ENCODE results near the gene TSHR. TPM values are rescaled to one million over a fixed set of nuclear protein-coding genes. Genes with fewer than 3 reads are reported as not detected.

Gene TSHR
- total RNA-seq, 1 experiment from 2014 or later = not detected

GRCh38 chr14:81105378-81105777, 150.0 kb downstream of the TSHR start (continued):
- no peak for TF ChIP-seq ELF4 (CRISPR knock-in tag; IDR thresholded peaks at IDR 0.05; ENCODE audit: low read depth)
- TF ChIP-seq ZNF138 (CRISPR knock-in tag; conservative IDR thresholded peaks at IDR 0.05) = no peak
- TF ChIP-seq GTF2I (CRISPR knock-in tag; conservative IDR thresholded peaks at IDR 0.05) = no peak

GRCh38 chr14:81105961-81106360, 150.5 kb downstream of the TSHR start:
- Mint-ChIP-seq H3K36me3 (no peaks in the 10 kb centered on the region), H3K27me3 (ENCODE audit: low read depth) (no peaks in the 10 kb centered on the region), H3K4me1 (peaks cover 4% of the 10 kb centered on the region), H3K4me3 (no peak overlapping the region), H3K9me3 (no peaks in the 10 kb centered on the region), H3K27ac (no peak overlapping the region)
- ChIA-PET CTCF (no interaction called here), POLR2A (no interaction called here)
- no peak for DNase-seq (ENCODE audit: low spot score)
- no peak for TF ChIP-seq IRF1 (CRISPR knock-in tag; IDR thresholded peaks at IDR 0.05)
- TF ChIP-seq SP1 (CRISPR knock-in tag; conservative IDR thresholded peaks at IDR 0.05) = no peak
- no peak for TF ChIP-seq ZNF317 (CRISPR knock-in tag; IDR thresholded peaks at IDR 0.05; ENCODE audit: borderline replicate concordance, low read depth)
- TF ChIP-seq EMX1 (CRISPR knock-in tag; IDR thresholded peaks at IDR 0.05) = no peak
- TF ChIP-seq STAT6 (CRISPR knock-in tag; conservative IDR thresholded peaks at IDR 0.05; ENCODE audit: low read depth) = no peak
- TF ChIP-seq ZNF532 (CRISPR knock-in tag; IDR thresholded peaks at IDR 0.05; ENCODE audit: borderline replicate concordance) = no peak
- TF ChIP-seq ZMAT4 (CRISPR knock-in tag; IDR thresholded peaks at IDR 0.05) = no peak
- TF ChIP-seq ZNF121 (CRISPR knock-in tag; IDR thresholded peaks at IDR 0.05) = no peak
- TF ChIP-seq NR1H2 (CRISPR knock-in tag; IDR thresholded peaks at IDR 0.05) = no peak
- no peak for TF ChIP-seq CDX4 (CRISPR knock-in tag; IDR thresholded peaks at IDR 0.05; ENCODE audit: borderline replicate concordance)
- no peak for TF ChIP-seq ATF3 (CRISPR knock-in tag; conservative IDR thresholded peaks at IDR 0.05)
- no peak for TF ChIP-seq FOXJ3 (CRISPR knock-in tag; IDR thresholded peaks at IDR 0.05; ENCODE audit: borderline replicate concordance)
- ATAC-seq = no peak

- peaks cover 3% of the 10 kb centered on the region; the same call in 1 of the 2 replicates for H3K27me3 Mint-ChIP-seq (ENCODE audit: low read depth)
- ATAC-seq (no peak), DNase-seq (ENCODE audit: low spot score) (no peak)
- H3K36me3 Mint-ChIP-seq = peaks cover 2% of the 10 kb centered on the region; the same call in 1 of the 2 replicates
- H3K27ac Mint-ChIP-seq = no peak overlapping the region
- ChIA-PET CTCF (no interaction called here), POLR2A (no interaction called here)
- TF ChIP-seq HMGA2 (CRISPR knock-in tag; IDR thresholded peaks at IDR 0.05) (no peak), PREB (CRISPR knock-in tag; IDR thresholded peaks at IDR 0.05; ENCODE audit: borderline replicate concordance) (no peak), E2F1 (CRISPR knock-in tag; IDR thresholded peaks at IDR 0.05) (no peak), ZNF121 (CRISPR knock-in tag; IDR thresholded peaks at IDR 0.05) (no peak), CTCF (IDR thresholded peaks at IDR 0.05) (no peak)
- peaks cover 6% of the 10 kb centered on the region; the same call in 1 of the 2 replicates for H3K9me3 Mint-ChIP-seq
- H3K4me1 Mint-ChIP-seq = peaks cover 9% of the 10 kb centered on the region; the same call in 1 of the 2 replicates
- no peak overlapping the region for H3K4me3 Mint-ChIP-seq
Observed at GRCh38 chr14:81110186-81110585, 154.8 kb downstream of the TSHR start.
